Stimulated activated CD8-positive, alpha-beta memory T cell treated with anti-CD3 and anti-CD28 coated beads, Interleukin-4, amount 100 ng/mL, for 1 hour (primary cell): ENCODE results near the gene MACF1.

Experiments used
- DNase-seq, 2 donors: peaks; one replicate each; pipeline ENCODE4 v3.0.0-alpha.2; 2020; ENCODE audit warnings: low read depth in 2 of 2, low spot score in 1 of 2

MACF1 gene

DNA sequence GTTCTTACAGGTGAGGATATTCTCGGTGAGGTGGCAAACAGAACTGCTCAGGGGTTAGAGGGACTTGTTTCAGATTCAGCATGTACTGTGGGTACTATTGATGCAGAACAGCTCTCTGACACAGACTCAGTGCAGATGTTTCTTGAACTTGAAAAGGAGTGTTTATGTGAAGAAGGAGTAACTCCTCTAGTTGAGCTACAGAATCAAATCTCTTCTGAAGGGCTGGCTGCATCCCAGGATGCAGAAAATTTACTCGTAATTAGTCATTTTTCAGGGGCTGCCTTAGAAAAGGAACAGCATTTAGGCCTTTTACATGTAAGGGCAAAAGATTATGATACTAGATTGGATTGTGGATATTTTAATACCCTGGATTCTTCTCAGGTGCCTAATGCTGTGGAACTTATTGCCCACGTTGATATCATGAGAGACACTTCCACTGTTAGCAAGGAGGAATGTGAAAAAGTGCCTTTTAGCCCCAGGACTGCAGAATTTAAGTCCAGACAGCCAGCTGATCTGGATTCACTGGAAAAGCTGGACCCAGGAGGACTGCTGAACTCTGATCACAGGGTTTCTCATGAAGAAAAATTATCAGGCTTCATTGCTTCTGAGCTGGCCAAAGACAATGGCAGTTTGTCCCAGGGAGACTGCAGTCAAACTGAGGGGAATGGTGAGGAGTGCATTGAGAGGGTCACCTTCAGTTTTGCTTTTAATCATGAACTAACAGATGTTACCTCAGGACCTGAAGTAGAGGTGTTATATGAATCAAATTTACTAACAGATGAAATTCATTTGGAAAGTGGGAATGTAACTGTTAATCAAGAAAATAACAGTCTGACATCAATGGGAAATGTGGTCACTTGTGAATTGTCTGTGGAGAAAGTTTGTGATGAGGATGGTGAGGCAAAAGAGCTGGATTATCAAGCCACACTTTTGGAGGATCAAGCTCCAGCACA lies 207.3 kb downstream of the MACF1 start:
- no peak for DNase-seq

DNA sequence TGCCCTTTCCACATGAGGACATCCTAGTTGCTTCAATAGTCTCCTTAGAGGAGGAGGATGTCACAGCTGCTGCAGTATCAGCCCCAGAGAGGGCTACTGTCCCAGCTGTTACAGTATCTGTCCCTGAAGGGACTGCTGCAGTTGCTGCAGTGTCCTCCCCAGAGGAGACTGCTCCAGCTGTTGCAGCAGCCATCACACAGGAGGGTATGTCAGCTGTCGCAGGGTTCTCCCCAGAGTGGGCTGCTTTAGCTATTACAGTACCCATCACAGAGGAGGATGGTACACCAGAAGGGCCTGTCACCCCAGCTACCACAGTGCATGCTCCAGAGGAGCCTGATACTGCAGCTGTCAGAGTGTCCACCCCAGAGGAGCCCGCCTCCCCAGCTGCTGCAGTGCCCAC lies 208.4 kb downstream of the MACF1 start:
- no peak for DNase-seq

DNA sequence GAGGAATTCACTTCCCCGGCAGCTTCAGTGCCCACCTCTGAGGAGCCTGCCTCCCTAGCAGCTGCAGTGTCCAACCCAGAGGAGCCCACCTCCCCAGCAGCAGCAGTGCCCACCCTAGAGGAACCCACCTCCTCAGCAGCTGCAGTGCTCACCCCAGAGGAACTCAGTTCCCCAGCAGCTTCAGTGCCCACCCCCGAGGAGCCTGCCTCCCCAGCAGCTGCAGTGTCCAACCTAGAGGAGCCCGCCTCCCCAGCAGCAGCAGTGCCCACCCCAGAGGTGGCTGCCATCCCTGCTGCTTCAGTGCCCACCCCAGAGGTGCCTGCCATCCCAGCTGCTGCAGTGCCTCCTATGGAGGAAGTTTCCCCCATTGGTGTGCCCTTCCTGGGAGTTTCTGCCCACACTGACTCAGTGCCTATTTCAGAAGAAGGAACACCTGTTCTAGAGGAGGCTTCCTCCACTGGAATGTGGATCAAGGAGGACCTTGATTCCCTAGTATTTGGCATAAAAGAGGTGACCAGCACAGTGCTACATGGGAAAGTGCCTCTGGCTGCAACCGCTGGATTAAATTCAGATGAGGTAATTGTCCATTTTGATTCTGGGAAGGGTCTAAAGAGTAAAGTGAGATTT lies 209.5 kb downstream of the MACF1 start:
- DNase-seq = no peak

DNA sequence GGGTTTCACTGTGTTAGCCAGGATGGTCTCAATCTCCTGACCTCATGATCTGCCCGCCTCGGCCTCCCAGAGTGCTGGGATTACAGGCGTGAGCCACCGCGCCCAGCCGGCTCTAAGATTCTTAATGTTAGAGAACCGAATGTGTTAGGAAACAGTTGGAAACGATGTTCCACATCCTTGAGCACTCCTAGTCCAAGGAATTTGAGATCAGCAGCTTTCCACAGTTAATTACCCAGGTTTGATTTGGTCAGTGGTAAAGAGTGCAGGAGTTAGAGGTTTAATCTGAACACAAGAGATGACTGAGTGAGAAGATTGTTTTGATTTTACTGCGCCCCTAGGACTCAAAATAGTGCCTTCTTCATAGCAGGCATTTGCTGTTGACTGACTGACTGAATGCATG lies 211.1 kb downstream of the MACF1 start:
- no peak for DNase-seq

DNA sequence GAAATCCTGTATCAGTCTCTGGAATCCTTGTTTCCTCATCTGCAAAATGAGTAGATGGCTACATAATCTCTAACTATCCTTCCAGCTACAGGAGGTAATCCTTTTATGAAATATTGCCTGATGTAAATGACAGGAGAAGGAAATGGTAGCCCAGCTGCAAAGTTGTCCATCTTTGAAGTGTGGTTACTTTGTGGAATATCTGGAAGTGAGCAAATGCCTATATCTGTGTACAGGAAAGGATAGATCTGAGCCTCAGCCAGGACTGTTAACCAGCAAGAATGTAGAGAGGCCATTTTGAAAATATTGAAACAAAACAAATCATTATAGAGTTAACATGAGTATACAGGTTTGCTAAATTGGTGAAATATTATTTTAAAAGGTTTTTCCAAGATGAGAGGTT lies 212.1 kb downstream of the MACF1 start:
- no peak for DNase-seq

DNA sequence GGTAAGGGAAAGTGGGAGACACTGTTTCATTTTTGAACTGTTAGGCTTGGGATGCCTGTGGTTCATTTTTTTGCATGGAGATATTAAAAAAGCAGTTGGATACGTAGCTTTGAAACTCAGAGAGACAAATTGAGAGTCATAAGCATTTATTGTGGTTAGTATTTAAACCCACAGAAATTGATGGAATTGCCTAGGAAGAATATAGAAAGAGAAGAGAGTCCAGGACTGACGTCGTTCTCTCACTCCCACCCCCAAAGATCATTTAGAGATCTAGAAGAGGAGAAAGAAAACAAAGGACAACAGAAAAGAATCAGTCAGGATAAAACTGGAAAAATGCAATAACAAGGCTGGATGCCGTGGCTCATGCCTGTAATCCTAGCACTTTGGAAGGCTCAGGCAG lies 213.7 kb downstream of the MACF1 start:
- DNase-seq = no peak

DNA sequence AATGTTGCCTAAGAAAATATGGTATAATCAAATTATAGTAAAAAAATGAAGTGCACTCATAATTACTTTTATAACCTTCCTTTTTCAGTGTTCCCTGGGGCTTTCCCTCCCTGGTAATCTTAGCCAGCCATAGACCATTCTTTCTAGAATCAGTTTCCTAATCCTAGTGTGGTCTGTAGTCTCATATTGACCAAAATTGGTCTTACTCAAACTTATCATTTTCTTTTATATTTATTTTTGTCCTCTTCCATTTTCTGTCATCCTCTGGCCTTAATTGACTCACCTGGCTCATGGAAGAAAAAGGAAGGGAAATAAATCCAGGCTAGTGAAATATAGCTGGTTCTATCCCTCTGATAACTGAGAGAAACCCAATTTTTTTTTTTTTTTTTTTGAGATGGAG lies 216.0 kb downstream of the MACF1 start:
- no peak for DNase-seq

DNA sequence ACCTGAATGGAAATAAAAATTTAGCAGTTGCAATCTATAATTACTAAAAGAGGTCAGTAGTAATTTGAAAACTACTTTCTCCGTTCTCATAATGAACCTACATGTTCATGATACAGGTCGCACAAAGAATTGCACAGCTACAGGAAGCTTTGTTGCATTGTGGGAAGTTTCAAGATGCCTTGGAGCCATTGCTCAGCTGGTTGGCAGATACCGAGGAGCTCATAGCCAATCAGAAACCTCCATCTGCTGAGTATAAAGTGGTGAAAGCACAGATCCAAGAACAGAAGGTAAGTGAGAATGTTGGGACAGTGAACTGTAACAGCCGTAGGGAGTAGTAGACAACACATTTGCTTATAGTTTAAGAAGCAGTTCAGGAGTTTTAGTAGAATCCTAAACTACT lies 218.1 kb downstream of the MACF1 start:
- no peak for DNase-seq

DNA sequence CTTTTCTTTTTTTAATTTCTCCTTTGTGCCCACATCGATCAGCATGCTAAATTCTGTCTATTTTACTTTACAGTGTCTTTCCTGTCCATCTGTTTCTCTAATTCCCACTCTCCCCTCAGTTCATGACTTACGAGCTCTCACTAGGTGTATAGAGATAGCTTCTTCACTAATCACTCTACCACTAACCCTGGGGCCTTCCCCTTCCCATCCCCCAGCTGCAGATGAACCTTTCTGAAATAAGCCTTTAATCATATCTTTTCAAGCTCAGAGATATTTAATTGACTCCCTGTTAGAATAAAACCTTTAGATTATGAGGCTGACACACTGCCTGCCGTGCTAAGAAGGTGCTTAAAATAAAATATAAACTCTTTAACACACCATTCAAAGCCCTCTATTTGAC lies 220.7 kb downstream of the MACF1 start:
- no peak for DNase-seq

DNA sequence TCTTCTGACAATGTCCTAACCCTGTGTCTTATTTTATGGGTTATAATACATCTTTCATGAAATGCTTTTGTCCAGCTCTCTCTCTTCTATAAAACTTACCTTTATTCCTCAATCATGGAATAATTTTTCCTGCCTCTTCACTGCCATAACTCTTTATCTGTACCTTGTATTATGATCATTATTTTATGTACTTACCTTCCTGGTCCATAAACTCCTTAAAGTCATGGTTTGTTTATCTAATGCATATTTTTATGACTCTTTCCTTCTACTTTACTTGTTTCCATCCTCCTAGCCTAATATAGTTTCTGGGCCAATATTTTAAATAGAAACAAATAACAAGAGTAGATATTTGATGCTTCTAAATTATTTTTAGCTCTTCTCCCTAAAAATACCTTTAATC lies 221.1 kb downstream of the MACF1 start:
- DNase-seq = no peak

DNA sequence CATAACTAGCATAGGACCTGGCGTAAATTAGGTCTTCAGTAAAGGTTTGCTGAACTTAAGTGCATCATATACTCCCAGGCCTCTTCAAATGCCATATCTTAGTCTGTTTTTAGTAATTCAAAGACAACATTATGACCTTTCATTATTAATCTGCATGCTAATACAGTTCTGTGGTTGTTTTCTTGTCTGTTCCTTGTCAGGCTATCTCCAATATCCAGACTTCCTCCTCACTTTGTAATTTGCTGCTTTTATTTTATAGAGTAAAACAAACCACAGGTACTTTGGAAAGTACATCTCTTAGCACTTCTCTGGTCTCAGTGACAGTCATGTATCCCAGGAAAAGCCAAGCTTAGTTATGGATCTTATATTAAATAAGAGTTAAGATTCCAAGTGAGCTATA lies 221.9 kb downstream of the MACF1 start:
- no peak for DNase-seq

DNA sequence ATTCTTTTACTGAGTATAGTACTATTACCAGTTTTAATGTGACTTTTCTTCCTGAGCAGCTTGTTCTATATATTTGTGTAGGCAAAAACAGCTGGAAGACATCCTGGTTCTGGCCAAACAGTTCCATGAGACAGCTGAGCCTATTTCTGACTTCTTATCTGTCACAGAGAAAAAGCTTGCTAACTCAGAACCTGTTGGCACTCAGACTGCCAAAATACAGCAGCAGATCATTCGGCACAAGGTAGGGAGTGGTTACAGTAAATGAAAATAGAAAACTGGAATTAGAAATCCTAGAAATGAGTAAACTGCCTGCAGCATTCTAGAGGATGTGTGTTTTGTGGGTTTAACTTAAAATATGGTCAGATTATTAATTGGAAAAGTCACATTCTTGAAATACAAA lies 222.9 kb downstream of the MACF1 start:
- no peak for DNase-seq

DNA sequence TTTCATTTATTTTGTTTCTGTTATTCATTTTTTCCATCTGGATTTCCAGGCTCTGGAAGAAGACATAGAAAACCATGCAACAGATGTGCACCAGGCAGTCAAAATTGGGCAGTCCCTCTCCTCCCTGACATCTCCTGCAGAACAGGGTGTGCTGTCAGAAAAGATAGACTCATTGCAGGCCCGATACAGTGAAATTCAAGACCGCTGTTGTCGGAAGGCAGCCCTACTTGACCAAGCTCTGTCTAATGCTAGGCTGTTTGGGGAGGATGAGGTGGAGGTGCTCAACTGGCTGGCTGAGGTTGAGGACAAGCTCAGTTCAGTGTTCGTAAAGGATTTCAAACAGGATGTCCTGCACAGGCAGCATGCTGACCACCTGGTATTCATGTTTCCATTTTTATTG lies 223.4 kb downstream of the MACF1 start:
- DNase-seq = no peak

DNA sequence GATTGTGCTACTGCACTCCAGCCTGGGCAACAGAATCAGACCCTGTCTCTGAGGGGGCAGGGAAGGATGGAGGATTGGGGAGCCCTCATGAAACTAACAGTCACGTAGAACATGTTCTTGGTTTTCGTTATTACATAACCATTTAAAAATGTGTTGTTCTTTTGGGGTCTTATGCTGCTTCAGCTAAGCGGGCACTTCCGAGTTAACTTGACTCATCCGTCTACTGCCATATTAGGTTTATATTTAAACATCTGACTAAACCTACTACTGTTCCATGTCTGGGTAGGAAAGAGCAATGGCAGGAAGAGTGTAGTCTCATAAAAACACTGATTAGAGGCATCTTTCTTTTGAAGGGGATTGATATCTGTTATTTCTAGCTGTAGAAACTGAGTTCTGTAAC lies 227.4 kb downstream of the MACF1 start:
- no peak for DNase-seq

DNA sequence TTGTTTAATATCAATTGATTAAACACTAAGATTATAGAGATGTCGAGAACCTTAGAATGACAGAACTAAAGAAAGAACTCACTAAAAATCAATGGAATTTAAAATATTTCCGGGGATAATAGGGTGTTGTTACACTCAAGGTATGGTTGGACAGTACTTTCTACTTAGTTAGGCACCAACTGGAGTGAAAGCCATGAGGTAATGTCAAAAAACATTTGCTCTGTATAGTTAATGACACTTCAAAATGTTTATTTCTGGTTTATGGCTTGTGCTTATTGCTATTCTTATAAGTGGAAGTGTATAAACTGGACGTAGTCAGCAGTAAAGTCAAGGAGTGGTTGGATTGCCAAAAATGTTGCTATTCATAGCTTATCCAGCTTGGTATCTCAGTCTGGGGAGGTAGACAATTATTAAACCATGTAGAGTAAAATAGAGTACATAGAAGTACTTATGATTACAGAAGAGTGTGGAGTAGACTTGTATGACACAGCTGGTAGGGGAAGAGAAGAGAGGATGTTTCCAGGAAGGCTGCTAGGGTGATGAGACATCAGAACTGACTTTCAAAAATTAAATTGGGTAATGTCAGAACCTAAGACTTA lies 230.4 kb downstream of the MACF1 start:
- DNase-seq = no peak

DNA sequence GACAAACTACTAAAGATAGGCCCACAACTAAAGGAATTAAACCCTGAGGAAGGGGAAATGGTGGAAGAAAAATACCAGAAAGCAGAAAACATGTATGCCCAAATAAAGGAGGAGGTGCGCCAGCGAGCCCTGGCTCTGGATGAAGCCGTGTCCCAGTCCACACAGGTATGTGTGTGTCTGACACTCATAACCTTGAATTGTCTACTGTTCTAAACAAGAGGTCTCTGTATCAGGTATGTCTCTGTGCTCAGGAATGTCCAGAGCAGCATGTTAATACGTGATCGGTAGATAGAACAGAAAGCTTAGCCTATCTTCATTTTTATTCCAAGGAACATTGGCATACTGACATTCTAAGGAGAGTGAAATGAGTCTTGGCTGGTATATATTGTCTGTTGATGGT lies 231.1 kb downstream of the MACF1 start:
- DNase-seq = no peak

DNA sequence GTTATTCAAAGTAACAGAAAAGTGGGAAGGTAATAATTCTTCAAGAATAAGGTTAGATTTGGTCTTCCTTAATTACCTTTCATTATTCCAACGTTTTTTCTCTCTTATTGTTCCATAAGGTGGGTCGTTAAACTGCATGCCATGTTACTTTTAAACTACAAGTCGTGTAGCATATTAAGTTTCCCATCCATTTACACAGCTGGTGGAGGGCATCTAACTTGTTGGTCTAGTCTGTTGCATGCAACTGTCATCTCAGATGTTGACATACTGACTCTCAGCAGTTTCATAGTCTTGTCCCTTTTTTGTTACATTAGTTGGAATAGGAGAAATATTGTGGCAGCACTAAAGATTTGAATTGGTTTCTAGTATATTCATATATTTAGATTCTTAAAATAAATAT lies 232.3 kb downstream of the MACF1 start:
- no peak for DNase-seq

DNA sequence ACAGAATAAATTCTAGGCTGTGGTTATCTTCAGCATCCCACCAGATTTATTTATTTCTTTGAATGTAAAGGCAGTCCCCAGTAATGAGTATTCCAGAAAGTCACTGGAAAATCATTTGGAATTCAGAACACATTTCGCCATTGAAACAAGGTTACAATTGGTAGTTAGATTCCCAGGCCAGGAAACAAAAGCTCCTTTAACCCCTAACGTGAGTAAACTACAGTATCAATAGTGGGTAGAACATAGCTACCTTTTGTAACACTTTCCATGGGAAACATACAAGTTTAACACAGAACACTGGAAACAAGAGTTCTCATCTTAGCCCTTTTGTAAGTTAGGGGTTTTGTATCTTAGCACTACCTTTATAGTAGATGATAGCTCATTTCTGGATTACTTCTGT lies 233.5 kb downstream of the MACF1 start:
- no peak for DNase-seq

DNA sequence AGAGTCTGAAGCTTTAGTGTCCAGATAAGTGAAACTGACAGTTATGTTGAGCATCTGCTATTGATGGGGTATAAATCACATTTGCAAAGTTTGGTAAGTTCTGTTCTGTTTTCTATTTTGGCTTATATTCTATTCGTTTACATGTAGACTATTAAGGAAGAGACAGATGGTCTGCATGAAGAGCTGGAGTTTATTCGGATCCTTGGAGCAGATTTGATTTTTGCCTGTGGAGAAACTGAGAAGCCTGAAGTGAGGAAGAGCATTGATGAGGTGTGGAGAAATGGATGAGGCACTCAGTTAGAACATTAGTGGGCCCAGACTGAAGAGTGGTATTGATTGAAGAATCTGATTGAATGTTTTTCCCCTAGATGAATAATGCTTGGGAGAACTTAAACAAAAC lies 236.4 kb downstream of the MACF1 start:
- DNase-seq = no peak

DNA sequence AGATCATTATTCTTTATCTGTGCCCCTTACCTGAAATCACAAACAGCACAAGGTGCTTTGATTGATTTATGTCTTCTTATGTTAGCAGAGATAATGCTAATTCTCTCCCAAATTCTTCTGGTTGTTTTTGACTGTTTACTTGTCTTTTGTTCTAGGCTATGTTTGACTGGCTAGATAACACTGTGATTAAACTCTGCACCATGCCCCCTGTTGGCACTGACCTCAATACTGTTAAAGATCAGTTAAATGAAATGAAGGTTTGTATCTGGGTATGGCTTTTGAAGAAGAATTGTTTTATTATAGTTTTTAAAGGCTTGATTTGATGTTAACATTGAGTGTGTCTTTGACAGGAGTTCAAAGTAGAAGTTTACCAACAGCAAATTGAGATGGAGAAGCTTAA lies 237.3 kb downstream of the MACF1 start:
- no peak for DNase-seq

DNA sequence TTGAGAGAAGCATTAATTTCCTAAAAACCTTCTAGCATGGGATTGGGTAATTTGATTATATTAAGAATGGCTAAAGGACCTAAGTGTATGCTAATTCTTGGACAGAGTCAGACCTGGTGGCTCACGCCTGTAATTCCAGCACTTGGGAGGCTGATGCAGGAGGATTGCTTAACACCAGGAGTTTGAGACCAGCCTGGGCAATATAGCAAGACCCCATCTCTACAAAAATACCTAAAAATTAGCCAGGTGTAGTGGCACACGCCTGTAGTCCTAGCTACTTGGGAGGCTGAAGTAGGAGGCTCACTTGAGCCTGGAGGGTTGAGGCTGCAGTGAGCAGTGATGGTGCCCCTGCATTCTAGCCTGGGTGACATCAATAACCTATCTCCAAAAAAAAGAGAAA lies 241.1 kb downstream of the MACF1 start:
- no peak for DNase-seq

DNA sequence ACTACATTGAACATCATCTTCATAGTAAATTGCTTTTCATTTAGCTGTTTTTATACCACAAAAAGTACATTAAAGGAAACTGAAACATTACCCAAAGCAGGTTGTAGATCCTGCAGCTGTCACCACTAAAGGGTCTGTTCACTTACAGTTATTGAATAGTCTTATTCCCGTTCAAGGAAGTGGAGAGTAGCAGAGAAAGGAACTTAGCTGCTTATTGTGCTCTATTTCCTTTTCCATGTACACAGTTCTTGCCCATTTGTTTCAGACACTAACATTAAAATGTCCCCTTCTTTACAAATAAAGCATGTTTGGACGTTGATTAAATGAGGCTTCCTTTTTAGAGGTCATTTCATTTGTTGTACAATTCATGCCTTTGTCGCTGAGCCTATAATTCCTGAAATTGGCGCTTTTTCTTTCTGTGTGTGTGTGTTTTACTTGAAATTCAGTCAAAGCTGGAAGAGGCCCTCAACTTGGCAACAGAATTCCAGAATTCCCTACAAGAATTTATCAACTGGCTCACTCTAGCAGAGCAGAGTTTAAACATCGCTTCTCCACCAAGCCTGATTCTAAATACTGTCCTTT lies 242.6 kb downstream of the MACF1 start:
- DNase-seq = no peak
